Ovary (tissue), 9 donors: ENCODE data around the gene TMEM38B. TPM values are rescaled to one million over a fixed set of nuclear protein-coding genes. Genes with fewer than 3 reads are reported as not detected.

Experiments used
- DNase-seq, 5 donors: peaks; one replicate each; pipeline ENCODE4 v3.0.0-alpha.2; 2019 to 2020
- H3K27ac ChIP-seq, 2 donors: fragments of 200-600 bp; one replicate each; pipeline versions ENCODE4 v1.5.1 to v1.8.0; 2019 to 2022
- H3K27me3 ChIP-seq: fragments of 200-600 bp; one replicate; pipeline ENCODE4 v1.8.0; 2022
- H3K36me3 ChIP-seq: fragments of 200-600 bp; sonication (generic); one replicate; pipeline ENCODE4 v1.5.1; 2019
- H3K4me1 ChIP-seq: one replicate; pipeline ENCODE4 v1.8.1; 2013; ENCODE audit warnings: mild to moderate bottlenecking, moderate library complexity; ENCODE audit not compliant: insufficient read depth
- H3K4me3 ChIP-seq: fragments of 200-600 bp; sonication (generic); one replicate; pipeline ENCODE4 v1.5.1; 2017
- H3K9me3 ChIP-seq, 2 donors: fragments of 200-600 bp in 1 of 2; sonication (generic) in 1 of 2; one replicate each; pipeline versions ENCODE4 v1.5.1 to v1.8.1; 2013 to 2019; ENCODE audit warnings: mild to moderate bottlenecking in 1 of 2, moderate library complexity in 1 of 2
- EP300 ChIP-seq: sonication (generic); formaldehyde crosslinking; IDR thresholded peaks from one replicate; pipeline ENCODE4 v1.6.1; 2017; ENCODE audit warnings: antibody characterized with exemption
- POLR2A ChIP-seq: fragments of 450-650 bp; IDR thresholded peaks from one replicate; pipeline ENCODE4 v1.6.1; 2017; ENCODE audit warnings: antibody characterized with exemption, mild to moderate bottlenecking, moderate library complexity
- WGBS, 3 donors: extraction: QIAGEN DNeasy Blood & Tissue Kit in 1 of 3; methylation state at CpG; one replicate each; pipeline versions ENCODE4 v1.1.5 to v1.1.7; 2013 to 2017; 5-methylcytosine and 5-hydroxymethylcytosine counted together
- intact Hi-C, 4 donors: fragments of 100-400 bp; cut with DNase I; formaldehyde crosslinking; loops; one replicate each; pipeline versions ENCODE4 v1.11.0 to v1.15.1; 2022 to 2023
- polyA plus RNA-seq, 2 donors: library from polyadenylated mRNA; stranded (reverse); fragments of 200-250 nt in 1 of 2; fragments of 350-450 nt in 1 of 2; fragmentation: Illumina TruSeq in 1 of 2; extraction: RNeasy Lipid Tissue Mini Kit (QIAGEN cat#74804) in 1 of 2; gene quantifications; one replicate each; pipeline ENCODE4 v1.2.3, GENCODE V29; 2013 to 2014
- total RNA-seq, 7 donors: library from RNA; depleted of rRNA in 2 of 7; stranded (reverse); fragments of >200 nt in 2 of 7; fragmentation: NEBNext Ultra II Directional in 3 of 7; extraction: Animal tissue kit (Norgen Biotek cat#: 25700) in 3 of 7; gene quantifications; one replicate each; pipeline versions ENCODE4 v1.1.0 to v1.2.4, GENCODE V29; 2016 to 2023
- TF ChIP-seq, protein P1 (sequence below), 3 donors: fragments of 450-650 bp in 2 of 3; fragments of 200-600 bp in 1 of 3; IDR thresholded peaks; one replicate each; pipeline versions ENCODE4 v1.5.1 to v1.8.0; 2016 to 2022; ENCODE audit warnings: antibody characterized with exemption in 3 of 3, mild to moderate bottlenecking in 1 of 3
- donor health status: DM: no; HTN: no; CAD: no; lungs with moderate emphysema.
- donor health status: DM: no; HTN: no; CAD: no.
- donor health status: Bipolar disorder and iron deficiency.
- donor health status: DM: yes; HTN: yes; CAD: no.
- donor health status: DM: no; HTN: no; CAD: no.
- donor health status: DM: yes; HTN: yes; CAD: no.

Gene TMEM38B
- total and polyA plus RNA-seq, 9 donors, result 10.1 to 28.5 (median 14.4) TPM

DNA sequence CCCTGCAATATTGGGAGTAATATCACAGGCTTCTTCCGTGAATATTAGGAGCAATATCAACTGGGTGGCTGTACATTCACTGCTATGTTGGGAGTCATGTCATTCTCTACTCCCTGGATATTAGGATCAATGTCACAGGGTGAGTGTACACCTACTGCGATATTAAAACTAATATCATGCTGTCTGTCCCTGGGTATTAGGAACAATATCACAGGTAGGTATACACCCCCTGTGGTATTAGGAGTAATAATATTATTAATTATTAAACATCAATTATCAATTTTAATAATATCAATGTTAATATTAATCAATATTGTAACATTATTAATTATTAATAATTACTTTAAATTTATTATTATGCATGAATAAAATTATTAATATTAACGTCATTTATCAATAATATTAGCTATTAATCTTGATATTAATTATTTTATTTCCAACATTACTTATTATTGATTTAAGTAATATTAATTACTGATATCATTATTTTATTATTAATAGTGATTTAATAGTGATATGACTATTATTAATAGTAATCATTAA, 121.9 kb downstream of the TMEM38B start:
- 75 to 90% (median 87%) methylated on average over 3 of the region's 3 CpGs for WGBS, 3 donors

DNA sequence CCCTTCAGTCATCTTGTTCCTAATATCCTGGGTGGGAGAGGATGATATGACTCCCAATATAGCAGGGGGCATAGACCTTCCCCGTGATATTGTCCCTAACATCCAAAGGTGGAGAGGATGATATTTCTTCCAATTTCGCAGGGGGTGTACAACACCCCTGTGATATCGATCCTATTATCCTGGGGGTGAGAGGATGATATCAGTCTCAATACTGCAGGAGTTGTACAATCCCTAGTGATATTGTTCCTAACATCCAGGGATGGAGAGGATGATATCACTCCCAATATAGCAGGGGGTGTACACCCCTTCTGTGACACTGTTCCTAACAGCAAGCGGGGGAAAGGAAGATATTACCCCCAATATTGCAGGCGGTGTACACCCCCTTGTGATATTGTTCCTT, 122.6 kb downstream of the TMEM38B start:
- peaks cover 0 to 4% of the 10 kb centered on the region in 2 donors for H3K9me3 ChIP-seq
- TF ChIP-seq EP300 (no peak), POLR2A (no peak)
- TF ChIP-seq, protein P1, sequence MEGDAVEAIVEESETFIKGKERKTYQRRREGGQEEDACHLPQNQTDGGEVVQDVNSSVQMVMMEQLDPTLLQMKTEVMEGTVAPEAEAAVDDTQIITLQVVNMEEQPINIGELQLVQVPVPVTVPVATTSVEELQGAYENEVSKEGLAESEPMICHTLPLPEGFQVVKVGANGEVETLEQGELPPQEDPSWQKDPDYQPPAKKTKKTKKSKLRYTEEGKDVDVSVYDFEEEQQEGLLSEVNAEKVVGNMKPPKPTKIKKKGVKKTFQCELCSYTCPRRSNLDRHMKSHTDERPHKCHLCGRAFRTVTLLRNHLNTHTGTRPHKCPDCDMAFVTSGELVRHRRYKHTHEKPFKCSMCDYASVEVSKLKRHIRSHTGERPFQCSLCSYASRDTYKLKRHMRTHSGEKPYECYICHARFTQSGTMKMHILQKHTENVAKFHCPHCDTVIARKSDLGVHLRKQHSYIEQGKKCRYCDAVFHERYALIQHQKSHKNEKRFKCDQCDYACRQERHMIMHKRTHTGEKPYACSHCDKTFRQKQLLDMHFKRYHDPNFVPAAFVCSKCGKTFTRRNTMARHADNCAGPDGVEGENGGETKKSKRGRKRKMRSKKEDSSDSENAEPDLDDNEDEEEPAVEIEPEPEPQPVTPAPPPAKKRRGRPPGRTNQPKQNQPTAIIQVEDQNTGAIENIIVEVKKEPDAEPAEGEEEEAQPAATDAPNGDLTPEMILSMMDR (IDR thresholded peaks at IDR 0.05), result no peak
- 90 to 96% (median 92%) methylated on average over 5 of the region's 5 CpGs for WGBS, 3 donors

More for the DNA sequence above, 121.9 kb downstream of the TMEM38B start:
- Histone ChIP-seq H3K9me3 (peaks cover 0 to 4% of the 10 kb centered on the region in 2 donors), H3K36me3 (no peaks in the 10 kb centered on the region), H3K4me1 (no peaks in the 10 kb centered on the region), H3K27ac (no peak overlapping the region), H3K27me3 (no peaks in the 10 kb centered on the region), H3K4me3 (no peak overlapping the region)
- no peak for DNase-seq
- no peak for TF ChIP-seq POLR2A
- no peak for TF ChIP-seq EP300
- TF ChIP-seq, protein P1 (IDR thresholded peaks at IDR 0.05), result no peak
- intact Hi-C loops, result no loop called here

DNA sequence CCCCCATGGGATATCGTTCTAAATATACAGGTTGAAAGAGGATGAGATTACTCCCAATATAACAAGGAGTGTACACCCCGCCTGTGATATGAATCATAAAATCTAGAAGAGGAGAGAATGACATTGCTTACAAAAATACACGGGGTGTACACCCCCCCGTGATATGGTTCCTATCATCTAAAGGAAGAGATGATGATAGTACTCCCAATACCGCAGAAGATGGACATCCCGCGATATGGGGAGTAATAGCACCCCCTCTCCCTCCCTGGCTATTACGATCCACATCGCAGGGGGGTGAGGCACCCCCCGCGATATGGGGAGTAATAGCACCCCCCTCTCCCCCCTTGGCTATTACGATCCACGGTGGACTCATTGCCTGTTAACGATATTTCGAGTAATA, 124.6 kb downstream of the TMEM38B start:
- Histone ChIP-seq H3K9me3 (peaks cover 0 to 8% of the 10 kb centered on the region in 2 donors), H3K4me1 (no peaks in the 10 kb centered on the region), H3K36me3 (no peaks in the 10 kb centered on the region), H3K27ac (no peak overlapping the region), H3K27me3 (no peaks in the 10 kb centered on the region), H3K4me3 (no peak overlapping the region)
- 79 to 88% (median 84%) methylated on average over 15 of the region's 15 CpGs for WGBS, 3 donors
- TF ChIP-seq, protein P1 (IDR thresholded peaks at IDR 0.05), result no peak
- no peak for TF ChIP-seq EP300
- TF ChIP-seq POLR2A, result no peak
- intact Hi-C loops, result no loop called here
- no peak for DNase-seq

More for the DNA sequence above, 122.6 kb downstream of the TMEM38B start:
- H3K36me3 ChIP-seq, result no peaks in the 10 kb centered on the region
- no peaks in the 10 kb centered on the region for H3K27me3 ChIP-seq
- no peak overlapping the region for H3K27ac ChIP-seq
- H3K4me3 ChIP-seq, result no peak overlapping the region
- H3K4me1 ChIP-seq, result no peaks in the 10 kb centered on the region
- intact Hi-C loops, result no loop called here
- DNase-seq, result no peak

DNA sequence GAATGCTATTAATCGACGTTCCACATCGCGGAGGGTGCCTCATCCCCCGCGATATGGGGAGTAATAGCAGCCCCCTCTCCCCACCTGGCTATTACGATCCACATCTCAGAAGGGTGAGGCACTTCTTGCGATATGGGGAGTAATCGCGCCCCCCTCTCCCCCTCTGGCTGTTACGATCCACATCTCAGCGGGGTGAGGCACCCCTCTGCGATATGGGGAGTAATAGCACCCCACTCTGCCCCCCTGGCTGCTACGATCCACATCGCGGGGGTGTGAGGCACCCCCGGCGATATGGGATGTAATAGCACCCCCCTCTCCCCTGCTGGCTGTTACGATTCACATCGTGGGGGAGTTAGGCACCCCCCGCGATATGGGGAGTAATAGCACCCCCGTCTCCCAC, 128.5 kb downstream of the TMEM38B start:
- Histone ChIP-seq H3K27ac (no peak overlapping the region), H3K27me3 (no peaks in the 10 kb centered on the region), H3K4me3 (no peak overlapping the region), H3K9me3 (peaks cover 0 to 5% of the 10 kb centered on the region in 2 donors), H3K36me3 (no peaks in the 10 kb centered on the region), H3K4me1 (no peaks in the 10 kb centered on the region)
- DNase-seq, result no peak
- TF ChIP-seq, protein P1 (IDR thresholded peaks at IDR 0.05), result no peak
- no peak for TF ChIP-seq POLR2A
- TF ChIP-seq EP300, result no peak
- WGBS, 3 donors, result 71 to 78% (median 74%) methylated on average over 23 of the region's 23 CpGs
- intact Hi-C loops, result no loop called here

Other genes with a start within 250 kb of the TMEM38B start
- gene FSD1L, start 246.5 kb upstream of the TMEM38B start, total RNA-seq, result 1 to 10 TPM; 2.6 to 7.6 (median 4.7) TPM
- 1 to 10 TPM; 1.4 to 1.8 TPM for gene FSD1L, start 246.5 kb upstream of the TMEM38B start, polyA plus RNA-seq
- gene FKTN, start 136.4 kb upstream of the TMEM38B start, total RNA-seq, result 10 to 100 TPM in 6 of 7 donors, 1 to 10 TPM in 1; 9.7 to 19.5 (median 14.3) TPM
- gene FKTN, start 136.4 kb upstream of the TMEM38B start, polyA plus RNA-seq, result 1 to 10 TPM; 3.8 to 9.9 TPM
- 1 to 10 TPM in 1 of 7 donors, under 1 TPM in 1, not detected in 5; 0.52 to 1.0 TPM for gene TAL2, start 32.1 kb upstream of the TMEM38B start, total RNA-seq
- gene TAL2, start 32.1 kb upstream of the TMEM38B start, polyA plus RNA-seq, result under 1 TPM in 1 of 2 donors, not detected in 1; 0.45 TPM